Keratinocyte (primary cell): ENCODE results near the gene FZR1. TPM values are rescaled to one million over a fixed set of nuclear protein-coding genes. Genes with fewer than 3 reads are reported as not detected.
"Not testable (repeated sequence)": the region's sequence is repeated elsewhere in the genome, so short reads cannot be mapped to it uniquely, and the experiment has no call there.

Source experiments
- DNase-seq: peaks from one replicate; pipeline ENCODE4 v3.0.0-alpha.2; 2011; ENCODE audit warnings: low read depth, missing footprints, low spot score
- FAIRE-seq: peaks from 2 replicates; lab custom pipeline; 2011; peaks lifted over from hg19 to GRCh38; lab: Jason Lieb, UNC
- H2AFZ ChIP-seq: 2 replicates; pipeline ENCODE4 v1.6.0; 2012; ENCODE audit warnings: low read length, control low read depth, inconsistent platforms; ENCODE audit not compliant: control insufficient read depth
- H3K27ac ChIP-seq: 2 replicates; pipeline ENCODE4 v1.5.1; 2011; ENCODE audit warnings: low read length; ENCODE audit not compliant: control insufficient read depth, insufficient read depth
- H3K27me3 ChIP-seq: 3 replicates; pipeline ENCODE4 v1.6.0; 2011; ENCODE audit warnings: low read length; ENCODE audit not compliant: control insufficient read depth, insufficient read depth; ENCODE audit errors: extremely low read depth
- H3K36me3 ChIP-seq, 2 experiments: 2 replicates in 1 of 2; 3 replicates in 1 of 2; pipeline ENCODE4 v1.5.1; 2011; ENCODE audit warnings: low read length in 2 of 2, mild to moderate bottlenecking in 1 of 2; ENCODE audit not compliant: control insufficient read depth in 2 of 2, insufficient read depth in 2 of 2; ENCODE audit errors: extremely low read depth in 1 of 2
- H3K4me1 ChIP-seq: 3 replicates; pipeline ENCODE4 v1.5.1; 2011; ENCODE audit warnings: low read length; ENCODE audit not compliant: control insufficient read depth, insufficient read depth; ENCODE audit errors: extremely low read depth
- H3K4me2 ChIP-seq: 3 replicates; pipeline ENCODE4 v1.6.0; 2011; ENCODE audit warnings: low read depth, low read length; ENCODE audit not compliant: control insufficient read depth, insufficient read depth; ENCODE audit errors: extremely low read depth
- H3K4me3 ChIP-seq, 3 experiments: fragments of 200-600 bp in 1 of 3; sonication (generic) in 1 of 3; 2 replicates in 2 of 3; 3 replicates in 1 of 3; pipeline ENCODE4 v1.5.1; 2011 to 2016; ENCODE audit warnings: low read length in 3 of 3, mild to moderate bottlenecking in 3 of 3, control low read depth in 2 of 3, inconsistent platforms in 1 of 3, low read depth in 1 of 3, mixed read lengths in 1 of 3, mixed run types in 1 of 3, moderate library complexity in 1 of 3; ENCODE audit not compliant: control insufficient read depth in 2 of 3, insufficient read depth in 2 of 3; ENCODE audit errors: extremely low read depth in 1 of 3
- H3K79me2 ChIP-seq: 2 replicates; pipeline ENCODE4 v1.6.0; 2012; ENCODE audit warnings: low read length; ENCODE audit not compliant: control insufficient read depth, insufficient read depth
- H3K9ac ChIP-seq: 3 replicates; pipeline ENCODE4 v1.6.0; 2011; ENCODE audit warnings: low read length; ENCODE audit not compliant: control insufficient read depth, insufficient read depth; ENCODE audit errors: extremely low read depth
- H3K9me1 ChIP-seq: 3 replicates; pipeline ENCODE4 v1.6.0; 2011; ENCODE audit warnings: low read length; ENCODE audit not compliant: control insufficient read depth, insufficient read depth; ENCODE audit errors: extremely low read depth
- H3K9me3 ChIP-seq: 2 replicates; pipeline ENCODE4 v1.5.1; 2012; ENCODE audit warnings: low read depth, low read length; ENCODE audit not compliant: control insufficient read depth
- H4K20me1 ChIP-seq: 3 replicates; pipeline ENCODE4 v1.6.0; 2011; ENCODE audit warnings: low read length; ENCODE audit not compliant: control insufficient read depth, insufficient read depth; ENCODE audit errors: extremely low read depth
- EZH2 ChIP-seq: IDR thresholded peaks from one replicate; pipeline ENCODE4 v1.6.1; 2012; ENCODE audit warnings: inconsistent platforms, mild to moderate bottlenecking, low read length, moderate library complexity
- dilution Hi-C: fragments of 300-500 bp; cut with MboI; formaldehyde crosslinking; loops from one replicate; pipeline ENCODE4 v1.7.0; 2020; ENCODE audit warnings: low sequenced_read_pairs; ENCODE audit not compliant: extremely low pct_ligation_motif_present
- polyA plus RNA-seq, 5 experiments: library from polyadenylated mRNA; depleted of rRNA in 3 of 5; stranded (reverse) in 3 of 5; stranded (forward) in 1 of 5; unstranded in 1 of 5; fragments of >200 nt; gene quantifications; 1 replicate in 1 of 5; 2 replicates in 3 of 5; 3 replicates in 1 of 5; pipeline versions ENCODE4 v1.2.1 to v1.2.3, GENCODE V29; 2011 to 2012; ENCODE audit warnings: missing spikeins in 2 of 5, low read depth in 1 of 5, low replicate concordance in 1 of 5
- TF ChIP-seq, protein P1 (sequence below), 3 experiments: IDR thresholded peaks in 1 of 3; conservative IDR thresholded peaks in 1 of 3; optimal IDR thresholded peaks in 1 of 3; 2 replicates in 2 of 3; 3 replicates in 1 of 3; pipeline versions ENCODE3 to v1.5.1; 2011; ENCODE audit warnings: low read length in 3 of 3, mild to moderate bottlenecking in 3 of 3, moderate library complexity in 2 of 3, control low read depth in 1 of 3, inconsistent platforms in 1 of 3; ENCODE audit not compliant: insufficient read depth in 2 of 3; ENCODE audit errors: extremely low read depth in 1 of 3

FZR1 gene
- polyA plus RNA-seq, 1 donor (not counting 4 experiments of a cell fraction or from before 2014, with no cell fraction given): 23.3 TPM

DNA sequence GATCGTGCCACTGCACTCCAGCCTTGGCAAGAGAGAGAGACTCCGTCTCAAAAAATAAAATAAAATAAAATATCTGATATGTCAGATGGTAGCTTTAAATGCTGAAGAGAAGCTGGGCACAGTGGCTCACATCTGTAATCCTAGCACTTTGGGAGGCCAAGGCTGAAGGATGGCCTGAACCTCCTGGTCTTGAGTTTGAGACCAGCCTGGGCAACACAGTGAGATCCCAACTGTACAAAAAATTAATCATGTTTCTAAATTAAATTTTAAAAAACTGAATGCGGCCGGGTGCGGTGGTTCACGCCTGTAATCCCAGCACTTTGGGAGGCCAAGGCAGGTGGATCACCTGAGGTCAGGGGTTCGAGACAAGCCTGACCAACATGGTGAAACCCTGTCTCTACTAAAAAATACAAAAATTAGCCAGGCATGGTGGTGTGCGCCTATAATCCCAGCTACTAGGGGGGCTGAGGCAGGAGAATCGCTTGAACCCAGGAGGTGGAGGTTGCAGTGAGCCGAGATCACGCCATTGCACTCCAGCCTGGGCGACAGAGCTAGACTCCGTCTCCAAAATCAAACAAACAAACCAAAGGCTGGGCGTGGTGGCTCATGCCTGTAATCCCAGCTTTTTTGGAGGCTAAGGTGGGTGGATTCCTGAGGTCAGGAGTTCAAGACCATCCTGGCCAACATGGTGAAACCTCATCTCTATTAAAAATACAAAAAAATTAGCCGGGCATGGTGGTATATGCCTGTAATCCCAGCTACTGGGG lies 78.1 kb downstream of the FZR1 start:
- H3K9ac ChIP-seq, H3K4me1 ChIP-seq, H4K20me1 ChIP-seq, FAIRE-seq, H3K4me2 ChIP-seq, H3K9me1 ChIP-seq, dilution Hi-C loops, DNase-seq, H3K36me3 ChIP-seq, H3K9me3 ChIP-seq, H3K27ac ChIP-seq, H3K4me3 ChIP-seq, H3K79me2 ChIP-seq, H2AFZ ChIP-seq: not testable (repeated sequence)
- peaks cover 28% of the 10 kb centered on the region for H3K27me3 ChIP-seq

DNA sequence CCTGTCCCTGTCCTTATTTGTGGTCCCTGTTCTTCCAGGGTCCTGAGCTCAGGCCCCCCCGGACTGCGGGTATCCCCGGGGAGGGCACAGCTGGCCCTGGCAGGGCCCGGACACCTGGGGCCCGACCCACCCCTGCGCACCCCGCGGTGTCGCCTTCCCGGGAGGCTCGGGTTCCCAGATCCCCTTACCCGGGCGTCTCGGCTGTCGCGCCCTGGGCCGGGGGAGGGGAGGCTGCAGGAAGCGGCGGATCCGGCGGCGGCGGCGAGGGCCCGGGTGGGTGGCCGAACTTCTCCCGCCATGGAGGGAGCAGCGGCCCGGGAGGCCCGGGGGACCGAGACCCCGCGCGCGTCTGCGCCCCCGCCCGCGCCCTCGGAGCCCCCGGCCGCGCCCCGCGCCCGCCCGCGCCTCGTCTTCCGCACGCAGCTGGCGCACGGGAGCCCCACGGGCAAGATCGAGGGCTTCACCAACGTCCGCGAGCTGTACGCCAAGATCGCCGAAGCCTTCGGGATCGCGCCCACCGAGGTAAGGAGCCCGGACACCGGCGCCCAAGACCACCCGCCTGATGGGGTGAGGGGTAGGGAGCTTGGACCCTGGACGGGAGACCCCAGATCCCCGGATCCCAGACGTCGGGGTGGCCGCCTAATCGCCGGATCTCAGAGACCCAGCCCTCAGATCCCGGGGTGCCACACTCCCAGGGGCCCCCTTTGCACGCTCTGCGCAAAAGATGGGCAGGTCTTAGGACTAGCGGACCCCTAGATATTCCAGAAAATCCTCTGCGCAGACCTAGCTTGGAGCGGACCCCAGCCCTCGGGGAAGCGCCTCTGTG lies 79.4 kb downstream of the FZR1 start, which contains the start of gene GIPC3:
TSS of gene GIPC3 (plus strand) at position 178 of the 826 bp plus-strand sequence. CDS start at position 298, 120 bp downstream.
- H3K9ac ChIP-seq: no peak within 1 kb of the TSS
- H4K20me1 ChIP-seq: no peaks in the 10 kb centered on the region
- DNase-seq (no peak), FAIRE-seq (no peak)
- H3K36me3 ChIP-seq: no peaks in the 10 kb centered on the region
- no peaks in the 10 kb centered on the region for H3K9me1 ChIP-seq
- H2AFZ ChIP-seq: no peak within 1 kb of the TSS
- TF ChIP-seq, protein P1, sequence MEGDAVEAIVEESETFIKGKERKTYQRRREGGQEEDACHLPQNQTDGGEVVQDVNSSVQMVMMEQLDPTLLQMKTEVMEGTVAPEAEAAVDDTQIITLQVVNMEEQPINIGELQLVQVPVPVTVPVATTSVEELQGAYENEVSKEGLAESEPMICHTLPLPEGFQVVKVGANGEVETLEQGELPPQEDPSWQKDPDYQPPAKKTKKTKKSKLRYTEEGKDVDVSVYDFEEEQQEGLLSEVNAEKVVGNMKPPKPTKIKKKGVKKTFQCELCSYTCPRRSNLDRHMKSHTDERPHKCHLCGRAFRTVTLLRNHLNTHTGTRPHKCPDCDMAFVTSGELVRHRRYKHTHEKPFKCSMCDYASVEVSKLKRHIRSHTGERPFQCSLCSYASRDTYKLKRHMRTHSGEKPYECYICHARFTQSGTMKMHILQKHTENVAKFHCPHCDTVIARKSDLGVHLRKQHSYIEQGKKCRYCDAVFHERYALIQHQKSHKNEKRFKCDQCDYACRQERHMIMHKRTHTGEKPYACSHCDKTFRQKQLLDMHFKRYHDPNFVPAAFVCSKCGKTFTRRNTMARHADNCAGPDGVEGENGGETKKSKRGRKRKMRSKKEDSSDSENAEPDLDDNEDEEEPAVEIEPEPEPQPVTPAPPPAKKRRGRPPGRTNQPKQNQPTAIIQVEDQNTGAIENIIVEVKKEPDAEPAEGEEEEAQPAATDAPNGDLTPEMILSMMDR (optimal IDR thresholded peaks at IDR 0.05 in 1 of 3, IDR thresholded peaks at IDR 0.05 in 1 of 3, conservative IDR thresholded peaks at IDR 0.05 in 1 of 3; ENCODE audit: extremely low read depth in 1 of 3, insufficient read depth in 2 of 3, low read length in 3 of 3): no peak
- TF ChIP-seq EZH2: peak; percentile 68
- no peak within 1 kb of the TSS for H3K4me3 ChIP-seq
- dilution Hi-C loops: no loop called here
- no peaks in the 10 kb centered on the region for H3K4me1 ChIP-seq
- no peak within 1 kb of the TSS for H3K27ac ChIP-seq
- no peaks in the 10 kb centered on the region for H3K9me3 ChIP-seq
- peaks cover 28% of the 10 kb centered on the region for H3K27me3 ChIP-seq
- H3K4me2 ChIP-seq: no peak within 1 kb of the TSS
- no peaks in the 10 kb centered on the region for H3K79me2 ChIP-seq
